Right cardiac atrium (tissue), 5 donors: ENCODE results near the gene SLC7A5. TPM values are rescaled to one million over a fixed set of nuclear protein-coding genes. Genes with fewer than 3 reads are reported as not detected.

ENCODE experiments used
- ATAC-seq, 2 donors: fragments of 200-7000 bp; cut with Tn5 transposase; one replicate each; pipeline versions ENCODE4 v1.8.0 to v1.9.1; 2020; ENCODE audit warnings: moderate library complexity in 2 of 2, mild to moderate bottlenecking in 1 of 2
- DNase-seq, 3 donors: peaks; one replicate each; pipeline ENCODE4 v3.0.0-alpha.2; 2020
- H3K27ac ChIP-seq: one replicate; pipeline ENCODE4 v1.5.1; 2013; ENCODE audit warnings: mild to moderate bottlenecking, low read length, control low read depth, moderate library complexity
- H3K27me3 ChIP-seq: one replicate; pipeline ENCODE4 v1.6.1; 2013; ENCODE audit not compliant: control insufficient read depth, insufficient read depth
- H3K4me1 ChIP-seq: one replicate; pipeline ENCODE4 v1.6.1; 2013; ENCODE audit warnings: low read length; ENCODE audit not compliant: control insufficient read depth, insufficient read depth
- H3K4me3 ChIP-seq: one replicate; pipeline ENCODE4 v1.5.1; 2013; ENCODE audit warnings: low read length, control low read depth
- H3K9me3 ChIP-seq: one replicate; pipeline ENCODE4 v1.6.1; 2013; ENCODE audit warnings: low read length; ENCODE audit not compliant: control insufficient read depth
- WGBS: extraction: QIAGEN DNeasy Blood & Tissue Kit; methylation state at CpG from one replicate; pipeline ENCODE4 v1.1.7; 2013; 5-methylcytosine and 5-hydroxymethylcytosine counted together
- intact Hi-C, 4 donors: fragments of 100-400 bp; cut with DNase I; formaldehyde crosslinking; loops; one replicate each; pipeline versions ENCODE4 v1.11.0 to v1.14.0; 2022 to 2023
- polyA plus RNA-seq: library from polyadenylated mRNA; stranded (reverse); fragments of 200-250 nt; gene quantifications from one replicate; pipeline ENCODE4 v1.2.3, GENCODE V29; 2013
- total RNA-seq, 4 donors: library from RNA; stranded (reverse); fragmentation: NEBNext Ultra II Directional; extraction: Animal tissue kit (Norgen Biotek cat#: 25700); gene quantifications; one replicate each; pipeline ENCODE4 v1.2.1, GENCODE V29; 2021
- donor health status: healthy with polysubstance abuse.
- donor health status: DM: no; HTN: yes; CAD: no.
- donor health status: DM: no; HTN: no; CAD: no.
- donor health status: DM: no; HTN: yes; CAD: no; lungs with severe emphysema.
- donor health status: DM: yes; HTN: yes; CAD: no.

SLC7A5 gene
- total and polyA plus RNA-seq, 5 donors = 6.6 to 23.3 (median 11.4) TPM

GRCh38 chr16:87842209-87842869, 27.0 kb downstream of the SLC7A5 start:
- no peaks in the 10 kb centered on the region for H3K27me3 ChIP-seq
- DNase-seq (no peak), ATAC-seq (no peak)
- H3K27ac ChIP-seq = no peak overlapping the region
- intact Hi-C loops = no loop called here
- no peaks in the 10 kb centered on the region for H3K9me3 ChIP-seq
- 81% methylated on average over 17 of the region's 17 CpGs for WGBS
- H3K4me3 ChIP-seq = no peak overlapping the region
- H3K4me1 ChIP-seq = no peaks in the 10 kb centered on the region

- 93% methylated on average over 22 of the region's 22 CpGs for WGBS
- no peaks in the 10 kb centered on the region for H3K9me3 ChIP-seq
- no peaks in the 10 kb centered on the region for H3K27me3 ChIP-seq
- DNase-seq (no peak), ATAC-seq (no peak)
- no peaks in the 10 kb centered on the region for H3K4me1 ChIP-seq
- intact Hi-C loops = no loop called here
- no peak overlapping the region for H3K4me3 ChIP-seq
- no peak overlapping the region for H3K27ac ChIP-seq
Measured at GRCh38 chr16:87841340-87842208, 27.7 kb downstream of the SLC7A5 start.

- 84% methylated on average over 29 of the region's 29 CpGs for WGBS
- H3K4me3 ChIP-seq = no peak overlapping the region
- no peak for DNase-seq
- no peaks in the 10 kb centered on the region for H3K27me3 ChIP-seq
- no peak overlapping the region for H3K27ac ChIP-seq
- no peaks in the 10 kb centered on the region for H3K9me3 ChIP-seq
- H3K4me1 ChIP-seq = no peaks in the 10 kb centered on the region
- intact Hi-C loops = no loop called here
- ATAC-seq = no peak
Measured at GRCh38 chr16:87840271-87840978, 28.9 kb downstream of the SLC7A5 start.

GRCh38 chr16:87839542-87840270, 29.6 kb downstream of the SLC7A5 start:
- no peak overlapping the region for H3K27ac ChIP-seq
- no peaks in the 10 kb centered on the region for H3K4me1 ChIP-seq
- intact Hi-C loops = no loop called here
- WGBS = 91% methylated on average over 34 of the region's 34 CpGs
- no peak overlapping the region for H3K4me3 ChIP-seq
- ATAC-seq (no peak), DNase-seq (no peak)
- H3K27me3 ChIP-seq = no peaks in the 10 kb centered on the region
- H3K9me3 ChIP-seq = no peaks in the 10 kb centered on the region

GRCh38 chr16:87838643-87839541, 30.4 kb downstream of the SLC7A5 start:
- Histone ChIP-seq H3K27me3 (no peaks in the 10 kb centered on the region), H3K9me3 (no peaks in the 10 kb centered on the region), H3K4me1 (peaks cover 2% of the 10 kb centered on the region), H3K4me3 (no peak overlapping the region), H3K27ac (no peak overlapping the region)
- ATAC-seq (no peak), DNase-seq (no peak)
- WGBS = 88% methylated on average over 27 of the region's 27 CpGs
- intact Hi-C loops = no loop called here

- Histone ChIP-seq H3K27ac (no peak overlapping the region), H3K4me3 (no peak overlapping the region), H3K9me3 (no peaks in the 10 kb centered on the region), H3K27me3 (no peaks in the 10 kb centered on the region), H3K4me1 (peaks cover 2% of the 10 kb centered on the region)
- intact Hi-C loops = no loop called here
- DNase-seq (no peak), ATAC-seq (peak in 1 of 2 donors; percentile 20)
- WGBS = 86% methylated on average over 21 of the region's 21 CpGs
Measured at GRCh38 chr16:87837627-87838289, 31.5 kb downstream of the SLC7A5 start.

- H3K27ac ChIP-seq = peak overlapping the region; percentile 34
- H3K27me3 ChIP-seq = no peaks in the 10 kb centered on the region
- peak; percentile 76 to 89 (median 85) for DNase-seq
- intact Hi-C loops = no loop called here
- peaks cover 2% of the 10 kb centered on the region for H3K4me1 ChIP-seq
- H3K4me3 ChIP-seq = no peak overlapping the region
- ATAC-seq = peak; percentile 82 to 91
- no peaks in the 10 kb centered on the region for H3K9me3 ChIP-seq
- 52% methylated on average over 17 of the region's 17 CpGs for WGBS
Measured at GRCh38 chr16:87836844-87837581, 32.3 kb downstream of the SLC7A5 start.

- ATAC-seq (peak; percentile 7 to 22), DNase-seq (peak in 1 of 3 donors; percentile 52)
- Histone ChIP-seq H3K4me3 (no peak overlapping the region), H3K9me3 (no peaks in the 10 kb centered on the region), H3K4me1 (peaks cover 2% of the 10 kb centered on the region), H3K27me3 (no peaks in the 10 kb centered on the region), H3K27ac (peak overlapping the region; percentile 34)
- 80% methylated on average over 17 of the region's 17 CpGs for WGBS
- intact Hi-C loops = no loop called here
Measured at GRCh38 chr16:87836346-87836843, 32.9 kb downstream of the SLC7A5 start.

- 72% methylated on average over 20 of the region's 20 CpGs for WGBS
- ATAC-seq (peak; percentile 13 to 36), DNase-seq (peak; percentile 63 to 84 (median 79))
- Histone ChIP-seq H3K27me3 (no peaks in the 10 kb centered on the region), H3K4me1 (peaks cover 2% of the 10 kb centered on the region), H3K9me3 (no peaks in the 10 kb centered on the region), H3K27ac (no peak overlapping the region), H3K4me3 (no peak overlapping the region)
- intact Hi-C loops = no loop called here
Measured at GRCh38 chr16:87835882-87836331, 33.4 kb downstream of the SLC7A5 start.
